GM18907 (cell line): ENCODE data around the gene RBM33.
A peak's percentile ranks its signal among the peaks of the same experiment; 100 is the strongest.

Experiments
- ATAC-seq: cut with Tn5 transposase; IDR thresholded peaks from one replicate; pipeline ENCODE4 v1.9.1; 2021; ENCODE audit warnings: mild to moderate bottlenecking, moderate library complexity; ENCODE audit not compliant: unreplicated experiment

RBM33 gene

DNA sequence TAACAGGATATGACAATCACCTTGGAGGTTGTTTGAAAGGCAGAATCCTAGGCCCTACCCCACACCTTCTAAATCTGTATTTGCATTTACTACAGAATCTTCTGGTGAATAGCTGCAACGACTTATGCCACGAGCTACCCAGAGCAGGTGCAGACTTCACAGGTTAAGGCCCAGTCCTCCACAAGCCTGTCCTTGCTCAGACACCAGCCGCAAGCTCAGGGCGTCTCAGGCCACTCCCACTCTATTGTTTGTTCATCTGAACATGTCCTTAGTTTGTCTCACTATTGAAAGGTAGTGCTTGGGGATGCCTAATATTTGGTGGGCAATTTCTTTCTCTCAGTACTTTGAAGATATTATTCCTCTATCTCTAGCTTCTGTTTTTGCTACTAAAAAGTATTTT, 18.9 kb upstream of the RBM33 start:
- no peak for ATAC-seq

DNA sequence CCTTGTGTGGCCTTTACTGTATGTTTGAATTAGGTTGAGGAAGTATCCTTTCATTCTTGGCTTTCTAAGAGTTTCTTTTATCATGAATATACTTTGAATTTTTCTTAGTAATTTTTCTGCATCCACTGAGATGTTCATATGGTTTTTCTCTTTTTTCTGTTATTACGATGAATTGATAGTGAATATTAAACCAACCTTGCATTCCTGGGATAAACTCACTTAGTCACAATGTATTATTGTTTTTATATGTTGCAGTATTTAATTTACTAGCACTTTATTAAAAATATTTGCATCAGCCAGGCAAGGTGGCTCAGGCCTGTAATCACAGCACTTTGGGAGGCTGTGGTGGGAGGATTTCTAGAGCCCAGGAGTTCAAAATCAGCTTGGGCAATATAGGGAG, 15.3 kb upstream of the RBM33 start:
- no peak for ATAC-seq

DNA sequence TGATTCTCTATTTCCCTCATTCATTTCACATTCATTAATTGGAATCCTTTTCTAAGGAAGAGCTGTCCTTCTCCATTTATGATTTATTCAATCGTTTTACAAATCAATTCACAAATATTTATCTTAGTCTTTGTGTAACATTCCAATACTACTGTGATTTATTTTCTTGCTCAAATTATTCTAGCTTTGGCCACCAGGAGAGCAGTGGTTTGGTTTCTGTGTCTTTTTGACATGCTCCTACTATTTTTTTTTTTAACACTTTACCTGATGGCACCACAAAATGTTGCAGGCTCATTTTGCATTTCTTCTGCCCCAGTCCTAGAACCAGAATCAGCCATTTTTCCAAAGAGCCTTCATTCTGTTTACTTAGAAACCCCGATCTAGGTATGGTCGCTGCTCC, 13.3 kb upstream of the RBM33 start:
- no peak for ATAC-seq

DNA sequence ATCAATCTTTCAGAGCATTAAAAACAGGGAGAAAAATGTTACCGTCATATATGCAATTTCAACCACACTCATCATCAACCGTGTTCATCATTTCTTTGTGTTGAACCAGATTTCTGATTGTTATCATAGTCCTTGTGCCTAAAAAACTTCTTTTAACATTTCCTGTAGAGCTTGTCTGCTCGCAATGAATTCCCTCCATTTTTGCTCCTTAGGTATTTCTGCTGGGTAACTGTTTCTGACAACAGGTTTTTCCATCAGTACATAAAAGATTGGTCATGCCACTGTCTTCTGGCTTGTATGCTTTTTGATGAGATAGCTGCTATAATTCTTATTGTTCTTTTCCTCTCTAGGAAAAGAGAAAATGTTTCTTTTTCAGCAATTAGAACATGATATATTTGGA, 8.6 kb upstream of the RBM33 start:
- no peak for ATAC-seq

DNA sequence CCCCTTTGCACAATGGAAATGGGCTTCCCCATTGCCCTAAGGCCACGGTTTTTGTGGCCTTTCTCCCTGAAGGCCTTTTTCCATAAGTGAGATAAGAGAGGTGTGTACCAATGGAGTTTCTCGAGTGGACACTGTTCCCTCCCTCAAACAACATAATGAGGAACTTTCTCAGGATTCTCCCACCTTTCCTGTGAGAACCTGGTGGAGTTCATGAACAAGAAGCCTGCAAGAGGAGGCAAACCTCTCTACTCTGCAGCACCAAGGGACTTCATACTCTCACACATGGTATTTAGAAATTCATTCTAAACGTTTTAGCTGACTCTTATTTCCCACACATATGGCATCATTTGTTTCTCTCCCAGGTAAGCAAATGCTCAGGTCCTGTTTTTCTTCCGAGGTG, 7.3 kb upstream of the RBM33 start:
- no peak for ATAC-seq

DNA sequence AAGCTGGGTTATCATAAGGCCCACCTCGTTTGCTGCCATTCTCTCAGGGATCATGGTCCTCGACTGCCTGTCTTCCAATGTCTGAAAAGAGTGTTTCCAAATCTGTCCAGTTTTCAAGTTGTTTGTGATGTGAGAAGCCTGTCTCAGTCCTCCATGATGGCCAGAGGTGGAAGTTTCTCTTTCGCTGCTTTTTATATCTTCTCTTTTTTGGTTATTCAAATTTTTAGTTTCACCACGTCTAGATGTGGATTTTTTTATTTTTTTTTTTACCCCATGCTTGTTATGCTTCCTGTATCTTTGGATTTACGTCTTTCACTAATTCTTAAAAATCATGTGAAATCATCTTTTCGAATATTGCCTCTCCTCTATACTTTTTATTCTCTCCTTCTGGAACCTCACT, 6.1 kb upstream of the RBM33 start:
- ATAC-seq = no peak

DNA sequence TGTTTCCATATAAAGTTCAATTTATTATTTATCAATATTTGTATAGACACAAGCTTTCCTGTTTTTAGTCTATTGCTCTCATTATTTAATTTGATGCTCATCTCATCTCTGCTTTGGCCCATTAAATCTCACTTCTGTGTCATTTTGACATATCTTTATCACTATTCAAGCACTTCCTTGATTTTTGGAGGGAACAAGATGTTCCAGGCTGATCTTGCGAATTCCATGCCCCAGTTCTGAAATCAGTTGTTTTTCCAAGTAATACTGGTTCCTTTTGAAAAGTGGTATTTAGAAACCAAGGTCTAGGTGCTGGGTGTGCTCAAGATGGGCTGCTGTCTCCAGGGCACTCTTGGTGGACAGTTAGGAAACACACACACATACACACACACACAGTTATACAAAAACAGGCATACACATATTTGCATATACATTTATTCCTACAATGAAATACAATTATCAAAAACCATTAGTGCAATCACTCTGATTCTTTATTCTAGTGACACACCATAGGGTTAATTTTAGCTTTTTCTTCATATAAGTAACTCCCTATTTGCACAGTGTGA, 4.4 kb upstream of the RBM33 start:
- no peak for ATAC-seq

DNA sequence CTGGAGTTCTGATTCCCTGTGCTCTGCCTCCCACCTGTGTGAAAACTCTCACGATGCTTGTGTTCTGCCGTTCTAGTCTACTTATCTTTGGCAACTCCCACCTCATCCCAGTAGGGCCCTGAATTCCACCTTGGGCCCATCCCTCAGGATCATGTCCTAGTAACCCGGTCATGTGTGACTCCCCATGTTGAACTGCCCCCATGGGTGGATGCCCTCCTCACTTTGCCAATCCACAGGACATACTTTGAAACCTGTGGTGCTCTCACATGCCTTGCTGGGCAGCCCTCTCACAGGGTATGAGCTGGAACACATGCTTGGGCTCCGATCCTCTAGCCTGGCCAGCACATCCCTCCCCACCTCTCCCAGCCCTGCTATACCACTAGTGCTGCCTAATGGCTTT, 3.8 kb upstream of the RBM33 start:
- no peak for ATAC-seq

DNA sequence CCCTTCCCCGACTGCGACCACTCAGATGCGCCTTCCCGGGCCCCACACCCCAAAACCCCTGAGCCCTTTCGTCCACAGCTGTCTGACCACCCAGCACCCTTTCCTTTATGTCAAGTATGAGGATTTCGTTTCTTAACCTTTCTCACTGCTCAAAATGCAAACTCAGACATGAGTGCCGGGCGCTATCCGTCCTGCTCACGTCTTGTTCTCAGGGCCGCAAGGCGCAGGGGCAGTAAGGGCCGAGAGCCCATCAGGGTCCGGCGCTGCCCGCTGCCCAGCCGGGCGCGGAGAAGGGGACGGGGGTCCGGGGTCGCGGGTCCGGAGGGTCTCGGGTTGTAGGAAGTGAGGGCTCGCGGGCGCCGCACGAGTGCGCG, 670 bp upstream of the RBM33 start:
- peak; percentile 28 for ATAC-seq

DNA sequence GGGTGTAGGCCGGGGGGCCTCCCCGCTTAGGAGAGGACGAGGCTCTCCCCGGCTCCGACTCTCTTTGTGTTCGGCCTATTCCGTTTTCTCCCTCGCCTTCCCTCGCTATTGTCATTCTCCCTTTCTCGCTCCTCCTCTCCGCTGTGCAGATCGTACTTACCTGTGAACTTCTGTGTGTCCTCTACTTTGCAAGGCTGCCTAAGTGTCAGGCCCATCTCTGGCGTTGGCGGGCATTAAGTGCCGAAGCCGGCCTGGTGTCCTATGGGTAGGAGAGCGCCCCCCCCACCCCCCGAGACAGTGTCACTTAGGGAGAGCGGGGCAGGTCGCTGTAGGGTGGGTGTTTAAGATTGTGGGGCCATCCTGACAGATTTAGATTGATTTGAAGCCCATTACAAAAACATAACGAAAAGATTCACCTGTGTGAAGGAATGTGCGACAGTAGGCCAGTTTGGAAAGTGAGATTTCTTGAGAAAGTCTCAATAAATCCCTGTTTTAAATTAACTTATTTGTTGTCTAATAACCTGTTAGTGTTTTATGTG, 579 bp downstream of the RBM33 start:
- ATAC-seq = peak; percentile 38

DNA sequence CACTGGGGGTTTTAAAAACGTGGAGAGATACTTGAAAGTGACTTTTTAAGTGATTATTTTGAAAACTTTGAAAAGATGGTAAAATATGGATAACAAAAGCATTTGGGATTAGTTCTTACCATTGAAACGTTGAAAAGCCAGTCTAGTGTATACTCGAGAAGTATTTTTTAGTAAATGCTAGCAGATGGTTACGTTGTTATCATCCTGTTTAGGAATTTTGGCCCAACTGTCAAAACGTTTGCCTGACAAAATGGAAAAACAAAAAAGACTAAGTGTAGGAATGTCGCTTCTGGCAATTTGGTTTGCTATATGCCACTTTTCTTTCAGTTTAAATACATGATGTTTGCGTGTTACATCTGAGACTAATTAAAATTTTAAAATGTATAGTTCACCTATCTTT, 1.2 kb downstream of the RBM33 start:
- no peak for ATAC-seq

DNA sequence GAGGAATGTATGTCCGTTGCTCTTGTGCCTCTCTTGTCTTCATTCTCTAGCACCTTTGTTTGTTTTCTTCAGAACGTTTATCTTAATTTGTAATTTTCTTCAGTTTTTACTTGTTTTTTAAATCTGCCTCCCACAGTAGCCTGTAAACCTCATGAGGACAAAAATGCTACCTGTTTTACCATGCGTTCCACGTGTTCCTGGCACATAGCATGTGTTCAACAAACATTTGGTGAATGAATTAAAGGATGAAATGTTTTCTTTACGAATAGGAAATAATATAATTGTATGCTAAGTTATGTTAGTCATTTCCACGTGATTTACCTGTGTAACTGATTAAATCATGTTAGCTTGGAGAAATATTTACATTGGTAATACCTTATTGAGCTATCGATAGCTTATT, 2.2 kb downstream of the RBM33 start:
- ATAC-seq = no peak

DNA sequence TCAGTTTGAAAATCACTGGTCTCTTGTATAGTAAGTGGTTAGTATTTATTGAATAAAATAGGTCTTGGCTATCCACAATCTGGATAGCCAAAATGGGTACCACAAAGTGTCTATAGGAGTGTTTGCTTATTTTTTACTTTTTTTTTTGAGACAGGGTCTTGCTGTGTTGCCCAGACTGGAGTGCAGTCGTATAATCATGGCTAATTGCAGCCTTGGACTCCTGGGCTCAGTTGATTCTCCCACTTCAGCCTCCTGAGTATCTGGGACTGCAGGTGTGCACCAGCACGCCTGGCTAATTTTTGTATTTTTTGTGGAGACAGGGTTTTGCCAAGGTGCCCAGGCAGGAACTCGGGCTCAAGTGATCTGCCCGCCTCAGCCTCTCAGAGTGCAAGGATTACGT, 2.8 kb downstream of the RBM33 start:
- no peak for ATAC-seq

DNA sequence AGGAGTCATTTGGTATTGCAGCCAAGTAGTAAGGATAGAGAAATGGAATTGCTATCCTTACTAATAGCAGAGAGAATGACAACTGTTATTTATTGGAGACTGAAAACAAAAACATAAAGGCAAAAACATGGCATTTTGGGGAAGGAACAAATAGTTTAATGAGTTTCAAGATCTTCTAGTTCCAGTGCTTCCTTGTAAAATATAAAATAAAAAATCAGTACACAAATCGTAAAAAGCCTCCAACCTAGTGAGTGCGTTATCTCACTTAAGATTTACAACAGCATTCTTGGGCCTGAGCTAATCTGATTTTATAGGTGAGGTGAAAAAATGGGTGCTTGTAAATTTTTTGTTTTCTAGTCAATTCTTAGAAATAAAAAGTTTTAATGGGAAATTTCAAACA, 3.3 kb downstream of the RBM33 start:
- ATAC-seq = no peak

DNA sequence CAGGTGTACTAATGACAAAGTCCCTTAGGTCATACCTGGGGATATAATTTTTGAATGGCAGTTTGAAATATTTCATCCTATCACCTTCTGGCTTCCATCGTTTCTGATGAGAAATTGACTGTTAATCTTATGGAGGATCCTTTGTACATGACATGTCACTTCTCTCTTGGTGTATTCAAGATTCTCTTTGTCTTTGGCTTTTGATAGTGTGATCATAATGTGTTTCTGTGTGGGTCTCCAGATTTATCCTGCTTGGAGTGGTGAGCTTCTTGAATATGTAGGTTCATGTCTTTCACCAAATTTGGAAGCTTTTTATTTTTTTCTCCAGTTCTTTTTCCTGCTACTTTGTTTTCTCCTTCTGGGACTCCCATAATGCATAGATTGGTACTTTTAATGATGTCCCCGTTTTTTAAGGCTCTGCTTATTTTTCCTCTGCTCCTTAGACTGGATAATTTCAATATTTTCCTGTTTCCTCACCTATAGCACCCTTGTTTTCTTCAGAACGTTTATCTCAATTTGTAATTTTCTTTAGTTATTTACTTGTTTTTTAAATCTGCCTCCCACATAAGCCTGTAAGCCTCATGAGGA, 4.4 kb downstream of the RBM33 start:
- ATAC-seq = no peak

DNA sequence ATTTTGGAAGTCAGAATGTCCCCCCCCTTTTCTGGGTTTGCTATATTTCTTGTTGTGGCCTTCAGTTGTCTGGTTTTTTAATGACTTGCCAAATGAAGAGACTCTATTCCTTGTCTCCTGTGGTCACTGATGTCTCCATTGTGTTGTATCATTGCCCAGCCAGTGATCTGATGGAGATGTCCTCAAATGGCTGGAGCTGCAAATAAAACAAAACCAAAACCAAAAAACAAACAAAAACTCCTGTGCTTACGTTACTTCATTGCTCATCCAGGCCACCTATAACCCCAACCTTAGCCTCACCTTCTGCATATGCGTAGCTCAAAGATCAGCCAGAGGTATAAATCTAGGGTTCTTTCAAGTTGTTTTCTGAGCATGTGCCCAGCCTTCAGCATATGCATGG, 5.1 kb downstream of the RBM33 start:
- ATAC-seq = no peak

DNA sequence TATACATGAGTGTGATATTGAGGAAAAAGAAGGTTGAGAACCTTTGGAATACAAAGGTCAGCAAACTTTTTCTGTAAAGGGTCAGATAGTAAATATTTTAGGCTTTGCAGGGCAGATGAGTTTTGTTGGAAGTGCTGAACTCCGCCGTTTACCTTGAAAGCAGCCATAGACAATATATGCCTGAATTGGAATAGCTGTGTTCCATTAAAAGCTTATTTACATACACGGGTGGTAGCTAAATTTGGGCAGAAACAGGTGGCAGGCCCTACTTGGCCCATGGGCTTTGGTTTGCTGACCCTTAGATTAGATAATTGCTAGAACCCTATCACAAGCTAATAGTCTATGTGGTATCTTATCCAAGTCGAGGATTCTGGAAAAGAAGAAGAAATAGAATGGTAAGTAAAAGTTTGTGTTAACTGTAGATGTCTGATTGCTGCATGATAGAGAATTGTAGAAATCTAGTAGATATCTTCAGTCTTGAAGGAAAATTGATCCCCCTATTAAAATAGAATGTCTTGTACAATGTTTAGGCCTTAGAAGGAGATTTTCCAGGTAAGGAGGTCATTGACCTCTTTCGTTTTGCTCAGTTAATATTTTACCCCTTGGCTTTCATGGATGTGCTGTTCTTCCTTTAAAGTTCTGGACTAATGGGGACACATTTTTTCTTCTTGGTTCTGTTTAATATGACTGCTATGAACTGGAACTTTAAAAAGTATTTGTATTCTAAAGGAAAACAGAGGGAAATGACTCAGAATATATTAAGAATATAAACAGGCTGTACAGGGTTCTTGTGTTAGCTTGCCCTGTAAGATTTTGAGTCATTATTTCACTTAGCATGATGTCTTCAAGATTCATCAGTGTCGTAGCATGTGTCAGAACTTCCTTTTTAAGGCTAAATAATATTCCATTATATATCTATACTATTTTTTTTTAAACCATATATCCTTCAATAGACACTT, 8.0 kb downstream of the RBM33 start:
- ATAC-seq = no peak

DNA sequence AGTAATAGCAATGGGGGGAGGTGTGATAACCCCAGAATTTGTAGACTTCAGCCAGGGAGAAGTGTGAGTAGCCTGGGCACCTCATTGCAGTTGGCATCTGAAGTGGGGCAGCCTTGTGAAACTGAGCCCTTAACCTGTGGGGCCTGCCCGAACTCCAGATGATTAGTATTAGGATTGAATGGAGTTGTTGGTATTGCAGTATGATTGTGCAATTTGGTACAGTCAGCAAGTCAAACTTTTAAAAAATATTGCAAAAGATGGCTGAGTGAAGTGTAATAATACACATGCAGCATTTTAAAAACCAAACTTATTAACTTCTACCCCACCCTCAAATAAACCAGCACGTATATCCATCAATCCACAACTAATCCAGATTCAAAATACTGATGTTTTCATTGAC, 9.3 kb downstream of the RBM33 start:
- ATAC-seq = no peak

DNA sequence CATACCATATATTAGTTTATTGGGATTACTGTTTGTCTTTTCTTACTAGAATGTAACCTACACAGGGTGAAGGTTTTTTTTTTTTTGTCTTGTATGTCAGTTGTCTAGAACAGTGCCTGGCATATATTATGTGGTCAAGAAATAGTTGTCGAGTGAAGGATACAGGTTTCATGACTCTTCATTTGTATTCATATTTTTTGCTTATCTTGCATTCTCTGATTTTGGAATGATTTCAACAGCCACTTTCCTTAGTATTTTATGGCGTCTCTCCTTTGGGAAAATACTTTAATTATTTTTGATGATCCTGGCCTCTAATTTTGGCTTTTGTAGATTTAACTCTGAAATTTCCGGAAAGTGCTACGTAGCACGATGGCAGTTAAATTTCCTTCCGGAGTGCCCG, 12.4 kb downstream of the RBM33 start:
- ATAC-seq = no peak

DNA sequence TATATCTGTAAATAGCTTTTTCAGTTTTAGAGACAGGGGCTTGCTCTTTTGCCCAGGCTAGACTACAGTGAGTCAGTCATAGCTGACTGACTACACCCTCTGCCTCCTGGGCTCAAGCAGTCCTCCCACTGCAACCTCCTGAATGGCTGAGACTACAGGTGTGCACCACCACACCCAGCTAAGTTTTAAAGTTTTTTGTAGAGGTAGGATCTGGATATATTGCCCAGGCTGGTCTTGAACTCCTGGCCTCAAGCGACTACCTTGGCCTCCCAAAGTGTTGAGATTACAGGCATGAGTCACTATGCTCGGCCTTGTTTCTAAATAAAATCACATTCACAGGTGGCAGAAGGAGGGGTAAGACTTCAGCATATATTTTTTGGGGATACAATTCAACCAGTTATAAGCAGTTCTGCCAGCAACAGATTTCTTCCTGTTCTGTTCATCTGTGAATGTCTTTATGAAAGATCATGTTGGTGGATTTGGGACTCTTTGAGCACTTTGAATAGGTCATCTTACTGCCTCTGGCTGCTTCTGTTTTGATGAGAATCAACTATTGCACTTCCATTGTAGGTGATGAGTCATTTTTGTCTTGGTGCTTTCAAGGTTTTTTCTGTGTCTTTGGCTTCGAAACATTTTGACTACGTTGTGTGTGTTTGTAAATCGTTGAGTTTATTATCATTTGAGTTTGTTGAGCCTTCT, 15.7 kb downstream of the RBM33 start:
- peak; percentile 87 for ATAC-seq

DNA sequence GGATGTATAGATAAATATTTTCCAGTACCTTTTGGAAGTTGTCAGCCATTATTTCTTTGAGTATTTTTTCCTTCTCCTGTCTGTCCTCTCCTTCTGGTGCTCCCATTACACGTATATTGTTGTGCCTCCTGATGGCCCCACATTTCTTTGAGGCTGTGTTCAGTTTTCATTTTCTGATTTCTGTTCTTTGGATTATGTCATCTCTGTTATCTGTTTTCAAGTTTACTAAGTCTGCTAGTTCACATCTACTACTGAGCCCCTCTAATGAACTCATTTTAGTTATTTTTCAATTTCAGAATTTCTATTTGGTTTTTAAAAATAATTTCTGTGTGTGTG, 16.3 kb downstream of the RBM33 start:
- ATAC-seq = peak; percentile 65
